HG03439 (cell line): Measurements from ENCODE around the gene GEN1.

Source experiments
- ATAC-seq: cut with Tn5 transposase; IDR thresholded peaks from one replicate; pipeline ENCODE4 v1.9.1; 2021; ENCODE audit warnings: mild to moderate bottlenecking, moderate library complexity; ENCODE audit not compliant: unreplicated experiment

Gene GEN1

GRCh38 chr2:17793803-17794354, 39.9 kb downstream of the GEN1 start:
- no peak for ATAC-seq

- ATAC-seq, result no peak
These were observed 41.4 kb downstream of the GEN1 start for GRCh38 chr2:17795309-17795708.

GRCh38 chr2:17798338-17798737, 44.4 kb downstream of the GEN1 start:
- ATAC-seq, result no peak

- no peak for ATAC-seq
These were observed 45.6 kb downstream of the GEN1 start for GRCh38 chr2:17799301-17800120.

GRCh38 chr2:17800219-17800618, 46.3 kb downstream of the GEN1 start:
- no peak for ATAC-seq

GRCh38 chr2:17800693-17801458, 46.9 kb downstream of the GEN1 start:
- no peak for ATAC-seq

GRCh38 chr2:17803497-17803896, 49.6 kb downstream of the GEN1 start:
- ATAC-seq, result no peak

- ATAC-seq, result peak; percentile 48
These were observed 50.4 kb downstream of the GEN1 start for GRCh38 chr2:17804358-17804757.

- ATAC-seq, result no peak
These were observed 51.2 kb downstream of the GEN1 start for GRCh38 chr2:17805166-17805565.

- no peak for ATAC-seq
These were observed 51.9 kb downstream of the GEN1 start for GRCh38 chr2:17805717-17806363.

- ATAC-seq, result peak; percentile 50
These were observed 59.2 kb downstream of the GEN1 start for GRCh38 chr2:17813010-17813741.

GRCh38 chr2:17813742-17814473, 60.0 kb downstream of the GEN1 start:
- peak; percentile 94 for ATAC-seq

GRCh38 chr2:17814601-17815000, 60.7 kb downstream of the GEN1 start:
- no peak for ATAC-seq

GRCh38 chr2:17815468-17816184, 61.7 kb downstream of the GEN1 start:
- no peak for ATAC-seq

- ATAC-seq, result no peak
These were observed 62.7 kb downstream of the GEN1 start, which contains the start of gene MSGN1 for GRCh38 chr2:17816396-17817245. TSS of gene MSGN1 (plus strand) at chr2:17816460. CDS start at chr2:17816519, 59 bp downstream.

GRCh38 chr2:17818235-17818815, 64.4 kb downstream of the GEN1 start:
- ATAC-seq, result no peak

GRCh38 chr2:17821080-17821479, 67.1 kb downstream of the GEN1 start:
- ATAC-seq, result no peak
